ENCODE measurements around the gene SAFB.

The SAFB gene

DNA sequence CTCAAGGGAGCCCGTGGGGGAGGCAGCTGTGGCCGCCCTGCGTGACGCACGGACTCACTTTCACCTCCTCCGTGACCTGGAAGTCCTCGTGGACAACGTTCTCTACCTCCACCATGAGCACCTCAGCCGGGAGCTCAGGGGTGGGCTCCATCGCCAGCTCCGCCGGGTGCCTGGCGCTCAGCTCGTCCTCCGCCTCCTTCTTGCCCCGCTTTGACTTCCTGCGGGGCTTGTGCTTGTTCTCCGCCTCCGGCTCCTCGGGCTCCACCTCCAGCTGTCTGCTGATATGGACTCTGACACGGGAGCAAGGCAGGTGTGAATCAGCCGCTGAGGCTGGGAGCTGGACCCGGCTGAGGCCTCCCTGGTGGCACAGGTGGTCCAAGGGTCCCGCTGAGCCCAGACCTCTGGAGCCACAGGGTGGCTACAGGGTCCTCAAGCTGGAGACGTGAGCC is 88.9 kb downstream of the SAFB start:
- H4K91ac ChIP-seq (ENCODE audit: low read depth, low read length): no peak overlapping the region
- no peak overlapping the region for H2AFZ ChIP-seq (ENCODE audit: insufficient read depth, low read length, poor library complexity)
- H3K79me2 ChIP-seq (ENCODE audit: control insufficient read depth, insufficient read depth, low read length, poor library complexity): no peaks in the 10 kb centered on the region
- DNase-seq: no peak
- H3K18ac ChIP-seq (ENCODE audit: low read length): no peak overlapping the region
- H2BK120ac ChIP-seq (ENCODE audit: insufficient read depth, low read length, poor library complexity): no peak overlapping the region
- no peak overlapping the region for H3K14ac ChIP-seq (ENCODE audit: low read length)
- no peaks in the 10 kb centered on the region for H3K4me1 ChIP-seq (ENCODE audit: control insufficient read depth in 1 of 2, insufficient read depth in 2 of 2, low read length in 2 of 2)
- H2BK5ac ChIP-seq (ENCODE audit: low read depth, low read length, poor library complexity): no peak overlapping the region
- H3K9ac ChIP-seq (ENCODE audit: low read length): no peak overlapping the region
- no peaks in the 10 kb centered on the region for H3K27me3 ChIP-seq (ENCODE audit: insufficient read depth, low read length)
- no peak overlapping the region for H4K12ac ChIP-seq (ENCODE audit: low read depth, low read length)
- H3K9me3 ChIP-seq (ENCODE audit: insufficient read depth, low read depth, low read length): no peaks in the 10 kb centered on the region
- H3K4me3 ChIP-seq (ENCODE audit: low read depth, low read length): no peak overlapping the region
- H3K79me1 ChIP-seq (ENCODE audit: low read length): no peaks in the 10 kb centered on the region
- H3K27ac ChIP-seq (ENCODE audit: low read depth, low read length): no peak overlapping the region
- no peak overlapping the region for H3K4me2 ChIP-seq (ENCODE audit: low read length)
- H2BK12ac ChIP-seq (ENCODE audit: low read length): no peak overlapping the region
- H3K4ac ChIP-seq (ENCODE audit: low read depth, low read length): no peak overlapping the region
- WGBS (ENCODE audit: extremely low coverage, insufficient coverage, insufficient read length): no CpG with 5 or more reads among the region's 25 CpGs
- peaks cover 61 to 63% of the 10 kb centered on the region in 2 experiments for H3K36me3 ChIP-seq (ENCODE audit: control insufficient read depth in 1 of 2, insufficient read depth in 2 of 2, low read length in 2 of 2)
- H3K23ac ChIP-seq (ENCODE audit: low read length): no peak overlapping the region
- H4K8ac ChIP-seq (ENCODE audit: low read depth, low read length): no peak overlapping the region
- H2AK5ac ChIP-seq (ENCODE audit: low read length): no peak overlapping the region

DNA sequence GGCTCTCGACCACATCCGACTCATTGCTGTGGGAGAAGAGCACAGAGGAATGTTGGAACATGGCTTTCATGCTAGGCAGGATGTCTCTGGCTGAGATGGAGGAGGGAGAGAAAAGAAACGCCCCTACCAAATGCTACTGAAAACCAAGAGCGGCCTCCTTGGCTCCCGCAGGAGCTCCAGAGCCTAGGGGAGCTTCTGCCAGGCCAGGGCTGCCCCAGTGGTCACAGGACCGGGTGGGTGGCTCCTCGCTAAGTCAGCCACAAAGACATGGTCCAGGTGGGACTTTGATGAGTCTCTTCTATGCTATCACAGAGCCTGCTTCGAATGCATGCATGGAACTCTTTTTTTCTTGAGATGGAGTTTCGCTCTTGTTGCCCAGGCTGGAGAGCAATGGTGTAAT is 90.3 kb downstream of the SAFB start:
- Histone ChIP-seq H3K18ac (ENCODE audit: low read length) (no peak overlapping the region), H3K4me1 (ENCODE audit: control insufficient read depth in 1 of 2, insufficient read depth in 2 of 2, low read length in 2 of 2) (no peaks in the 10 kb centered on the region), H3K27me3 (ENCODE audit: insufficient read depth, low read length) (no peaks in the 10 kb centered on the region), H3K79me1 (ENCODE audit: low read length) (no peaks in the 10 kb centered on the region), H2AFZ (ENCODE audit: insufficient read depth, low read length, poor library complexity) (no peak overlapping the region), H3K9ac (ENCODE audit: low read length) (no peak overlapping the region), H4K91ac (ENCODE audit: low read depth, low read length) (no peak overlapping the region), H3K36me3 (ENCODE audit: control insufficient read depth in 1 of 2, insufficient read depth in 2 of 2, low read length in 2 of 2) (peaks cover 51 to 52% of the 10 kb centered on the region in 2 experiments), H2BK12ac (ENCODE audit: low read length) (no peak overlapping the region), H3K14ac (ENCODE audit: low read length) (no peak overlapping the region), H3K4me2 (ENCODE audit: low read length) (no peak overlapping the region), H4K8ac (ENCODE audit: low read depth, low read length) (no peak overlapping the region), H2AK5ac (ENCODE audit: low read length) (no peak overlapping the region), H2BK5ac (ENCODE audit: low read depth, low read length, poor library complexity) (no peak overlapping the region), H3K79me2 (ENCODE audit: control insufficient read depth, insufficient read depth, low read length, poor library complexity) (peaks cover 7% of the 10 kb centered on the region), H3K9me3 (ENCODE audit: insufficient read depth, low read depth, low read length) (no peaks in the 10 kb centered on the region), H3K4me3 (ENCODE audit: low read depth, low read length) (no peak overlapping the region), H3K4ac (ENCODE audit: low read depth, low read length) (no peak overlapping the region), H3K27ac (ENCODE audit: low read depth, low read length) (no peak overlapping the region), H2BK120ac (ENCODE audit: insufficient read depth, low read length, poor library complexity) (no peak overlapping the region), H4K12ac (ENCODE audit: low read depth, low read length) (no peak overlapping the region), H3K23ac (ENCODE audit: low read length) (no peak overlapping the region)
- DNase-seq: no peak
- WGBS (ENCODE audit: extremely low coverage, insufficient coverage, insufficient read length): no CpG with 5 or more reads among the region's 9 CpGs

DNA sequence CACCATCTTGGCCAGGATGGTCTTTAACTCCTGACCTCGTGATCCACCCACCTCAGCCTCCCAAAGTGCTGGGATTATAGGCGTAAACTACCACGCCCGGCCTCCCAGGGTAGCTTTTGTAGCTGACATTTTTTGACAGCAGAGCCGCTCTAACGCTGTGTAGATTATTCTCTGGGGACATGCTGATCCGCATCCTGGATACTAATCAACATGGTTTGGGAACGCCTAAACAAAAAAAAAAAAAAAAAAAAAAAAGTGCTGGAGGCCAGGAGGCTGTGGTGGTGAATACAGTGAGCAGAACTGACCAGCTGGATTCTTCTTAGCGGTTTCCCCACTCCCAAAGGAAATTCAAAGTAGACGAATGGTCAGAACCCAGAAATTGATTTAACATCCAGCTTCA is 91.9 kb downstream of the SAFB start:
- Histone ChIP-seq H3K27me3 (ENCODE audit: insufficient read depth, low read length) (no peaks in the 10 kb centered on the region), H3K18ac (ENCODE audit: low read length) (no peak overlapping the region), H3K79me1 (ENCODE audit: low read length) (peaks cover 5% of the 10 kb centered on the region), H3K23ac (ENCODE audit: low read length) (no peak overlapping the region), H3K4me3 (ENCODE audit: low read depth, low read length) (no peak overlapping the region), H2BK5ac (ENCODE audit: low read depth, low read length, poor library complexity) (no peak overlapping the region), H3K4ac (ENCODE audit: low read depth, low read length) (no peak overlapping the region), H2BK120ac (ENCODE audit: insufficient read depth, low read length, poor library complexity) (no peak overlapping the region), H3K79me2 (ENCODE audit: control insufficient read depth, insufficient read depth, low read length, poor library complexity) (peaks cover 18% of the 10 kb centered on the region), H2AK5ac (ENCODE audit: low read length) (no peak overlapping the region), H4K91ac (ENCODE audit: low read depth, low read length) (no peak overlapping the region), H3K36me3 (ENCODE audit: control insufficient read depth in 1 of 2, insufficient read depth in 2 of 2, low read length in 2 of 2) (peaks cover 42 to 43% of the 10 kb centered on the region in 2 experiments), H3K4me1 (ENCODE audit: control insufficient read depth in 1 of 2, insufficient read depth in 2 of 2, low read length in 2 of 2) (peaks cover 0 to 5% of the 10 kb centered on the region in 2 experiments), H3K9ac (ENCODE audit: low read length) (no peak overlapping the region), H4K8ac (ENCODE audit: low read depth, low read length) (no peak overlapping the region), H3K9me3 (ENCODE audit: insufficient read depth, low read depth, low read length) (no peaks in the 10 kb centered on the region), H3K27ac (ENCODE audit: low read depth, low read length) (no peak overlapping the region), H2AFZ (ENCODE audit: insufficient read depth, low read length, poor library complexity) (no peak overlapping the region), H2BK12ac (ENCODE audit: low read length) (no peak overlapping the region), H3K14ac (ENCODE audit: low read length) (no peak overlapping the region), H4K12ac (ENCODE audit: low read depth, low read length) (no peak overlapping the region), H3K4me2 (ENCODE audit: low read length) (no peak overlapping the region)
- WGBS (ENCODE audit: extremely low coverage, insufficient coverage, insufficient read length): no CpG with 5 or more reads among the region's 10 CpGs
- DNase-seq: no peak

- Histone ChIP-seq H2BK120ac (ENCODE audit: insufficient read depth, low read length, poor library complexity) (no peak overlapping the region), H3K9ac (ENCODE audit: low read length) (no peak overlapping the region), H2AFZ (ENCODE audit: insufficient read depth, low read length, poor library complexity) (no peak overlapping the region), H4K8ac (ENCODE audit: low read depth, low read length) (no peak overlapping the region), H3K9me3 (ENCODE audit: insufficient read depth, low read depth, low read length) (no peaks in the 10 kb centered on the region), H3K36me3 (ENCODE audit: control insufficient read depth in 1 of 2, insufficient read depth in 2 of 2, low read length in 2 of 2) (peaks cover 21% of the 10 kb centered on the region in 2 experiments), H3K79me2 (ENCODE audit: control insufficient read depth, insufficient read depth, low read length, poor library complexity) (peaks cover 20% of the 10 kb centered on the region), H3K79me1 (ENCODE audit: low read length) (peaks cover 9% of the 10 kb centered on the region), H2BK12ac (ENCODE audit: low read length) (no peak overlapping the region), H3K23ac (ENCODE audit: low read length) (no peak overlapping the region), H3K14ac (ENCODE audit: low read length) (no peak overlapping the region), H4K91ac (ENCODE audit: low read depth, low read length) (no peak overlapping the region), H3K27me3 (ENCODE audit: insufficient read depth, low read length) (no peaks in the 10 kb centered on the region), H3K4me3 (ENCODE audit: low read depth, low read length) (no peak overlapping the region), H3K4me2 (ENCODE audit: low read length) (no peak overlapping the region), H2AK5ac (ENCODE audit: low read length) (no peak overlapping the region), H2BK5ac (ENCODE audit: low read depth, low read length, poor library complexity) (no peak overlapping the region), H3K4me1 (ENCODE audit: control insufficient read depth in 1 of 2, insufficient read depth in 2 of 2, low read length in 2 of 2) (peaks cover 0 to 7% of the 10 kb centered on the region in 2 experiments), H3K4ac (ENCODE audit: low read depth, low read length) (peak overlapping the region; percentile 87), H4K12ac (ENCODE audit: low read depth, low read length) (no peak overlapping the region), H3K27ac (ENCODE audit: low read depth, low read length) (no peak overlapping the region), H3K18ac (ENCODE audit: low read length) (no peak overlapping the region)
- DNase-seq: no peak
- no CpG with 5 or more reads among the region's 8 CpGs for WGBS (ENCODE audit: extremely low coverage, insufficient coverage, insufficient read length)
Measured at GRCh38 chr19:5717215-5717935, 94.5 kb downstream of the SAFB start.

All from trophoblast cell (in vitro differentiated cells and primary cell).